ENCODE measurements around the gene ACAP3. TPM values are rescaled to one million over a fixed set of nuclear protein-coding genes. Genes with fewer than 3 reads are reported as not detected.
A peak's percentile ranks its signal among the peaks of the same experiment; 100 is the strongest.

The ACAP3 gene
- total RNA-seq, 2 donors from 2014 or later = 43.2 to 58.6 TPM

DNA sequence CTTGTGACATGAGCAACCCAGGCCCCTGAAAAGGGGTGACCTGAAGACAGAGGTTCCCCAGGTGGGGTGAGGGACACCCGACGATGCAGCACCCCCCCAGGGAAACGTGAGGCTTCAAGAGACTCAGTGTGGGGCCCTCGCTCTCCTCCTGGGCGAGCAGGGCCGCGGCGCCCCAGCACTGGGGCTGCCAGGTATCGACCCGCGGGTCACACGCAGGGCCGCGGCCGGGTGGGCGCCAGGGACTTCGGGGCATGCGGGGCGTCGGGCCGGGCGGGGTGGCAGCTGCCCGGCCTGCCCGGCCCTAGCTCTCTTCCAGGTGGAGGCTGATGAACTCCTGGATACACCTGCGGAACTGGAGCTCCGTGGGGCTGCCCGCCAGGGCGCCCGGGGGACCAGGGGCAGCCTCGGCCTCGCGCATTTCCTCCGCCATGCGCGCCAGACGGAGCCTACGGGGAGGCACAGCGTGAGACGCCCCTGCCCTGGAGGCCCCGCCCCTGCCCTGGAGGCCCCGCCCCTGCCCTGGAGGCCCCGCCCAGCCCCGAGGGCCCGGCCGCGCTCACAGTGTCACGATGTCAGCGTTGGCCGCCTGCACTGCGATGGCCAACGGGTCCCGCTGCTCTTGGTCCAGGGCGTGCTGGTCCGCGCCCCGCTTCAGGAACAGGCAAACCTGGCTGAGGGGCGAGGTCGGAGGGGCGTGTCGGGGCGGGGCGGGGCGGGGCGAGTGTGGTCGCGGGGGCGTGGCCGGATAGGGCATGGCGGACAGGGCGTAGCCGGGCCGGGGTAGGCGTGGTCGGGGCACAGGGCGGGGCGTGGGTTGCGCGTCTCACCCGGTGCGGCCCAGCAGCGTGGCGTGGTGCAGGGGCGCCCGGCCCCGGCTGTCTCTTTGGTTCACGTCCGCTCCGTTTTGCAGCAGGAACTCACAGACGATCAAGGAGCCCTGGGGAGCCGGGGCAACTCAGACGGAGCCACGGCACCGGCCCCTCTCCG is 14.2 kb downstream of the ACAP3 start:
- peaks cover 4% of the 10 kb centered on the region for H3K4me1 ChIP-seq (replicated peaks)
- no peaks in the 10 kb centered on the region for H3K36me3 ChIP-seq
- intact Hi-C loops (cut with DNase I) = no loop called here

DNA sequence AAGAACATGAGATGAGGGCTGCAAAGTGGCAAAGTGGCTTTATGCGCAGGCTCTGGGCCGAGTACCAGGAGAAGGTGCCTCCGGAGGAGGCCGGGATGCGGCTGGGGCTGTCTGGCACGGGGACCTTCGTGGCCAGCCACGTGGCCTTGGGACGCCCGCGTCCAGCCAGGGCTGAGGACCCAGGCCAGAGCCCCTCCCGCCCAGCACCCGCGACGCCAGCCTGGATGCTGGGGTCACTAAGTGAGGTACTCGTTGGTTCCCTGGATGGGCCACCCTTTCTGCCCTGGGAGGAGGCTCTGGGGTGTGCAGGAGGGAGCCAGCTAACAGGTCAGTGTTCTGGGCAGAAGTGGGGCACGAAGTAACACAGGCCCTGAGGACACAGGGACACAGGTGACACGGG is 14.9 kb downstream of the ACAP3 start:
- Histone ChIP-seq H3K36me3 (no peaks in the 10 kb centered on the region), H3K9me3 (no peaks in the 10 kb centered on the region), H3K4me3 (no peak overlapping the region), H3K27ac (no peak overlapping the region), H3K4me1 (replicated peaks) (peaks cover 4% of the 10 kb centered on the region), H3K27me3 (replicated peaks; ENCODE audit: insufficient read depth) (no peaks in the 10 kb centered on the region)
- DNase-seq (ENCODE audit: low spot score) = no peak
- intact Hi-C loops (cut with DNase I) = loop anchor here (1.0 kb wide), 1 partner anchor 171 kb away; no protein-coding TSS in a partner anchor
- TF ChIP-seq, protein P1, sequence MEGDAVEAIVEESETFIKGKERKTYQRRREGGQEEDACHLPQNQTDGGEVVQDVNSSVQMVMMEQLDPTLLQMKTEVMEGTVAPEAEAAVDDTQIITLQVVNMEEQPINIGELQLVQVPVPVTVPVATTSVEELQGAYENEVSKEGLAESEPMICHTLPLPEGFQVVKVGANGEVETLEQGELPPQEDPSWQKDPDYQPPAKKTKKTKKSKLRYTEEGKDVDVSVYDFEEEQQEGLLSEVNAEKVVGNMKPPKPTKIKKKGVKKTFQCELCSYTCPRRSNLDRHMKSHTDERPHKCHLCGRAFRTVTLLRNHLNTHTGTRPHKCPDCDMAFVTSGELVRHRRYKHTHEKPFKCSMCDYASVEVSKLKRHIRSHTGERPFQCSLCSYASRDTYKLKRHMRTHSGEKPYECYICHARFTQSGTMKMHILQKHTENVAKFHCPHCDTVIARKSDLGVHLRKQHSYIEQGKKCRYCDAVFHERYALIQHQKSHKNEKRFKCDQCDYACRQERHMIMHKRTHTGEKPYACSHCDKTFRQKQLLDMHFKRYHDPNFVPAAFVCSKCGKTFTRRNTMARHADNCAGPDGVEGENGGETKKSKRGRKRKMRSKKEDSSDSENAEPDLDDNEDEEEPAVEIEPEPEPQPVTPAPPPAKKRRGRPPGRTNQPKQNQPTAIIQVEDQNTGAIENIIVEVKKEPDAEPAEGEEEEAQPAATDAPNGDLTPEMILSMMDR (IDR thresholded peaks at IDR 0.05) = no peak
- TF ChIP-seq POLR2AphosphoS5 (IDR thresholded peaks at IDR 0.05) (no peak), POLR2A (IDR thresholded peaks at IDR 0.05) (no peak)
- 93% methylated on average over 18 of the region's 18 CpGs for WGBS

More for the DNA sequence above, 14.2 kb downstream of the ACAP3 start:
- no peak for DNase-seq (ENCODE audit: low spot score)
- TF ChIP-seq POLR2A (IDR thresholded peaks at IDR 0.05) (no peak), POLR2AphosphoS5 (IDR thresholded peaks at IDR 0.05) (no peak)
- TF ChIP-seq, protein P1 (IDR thresholded peaks at IDR 0.05) = no peak
- Histone ChIP-seq H3K27me3 (replicated peaks; ENCODE audit: insufficient read depth) (no peaks in the 10 kb centered on the region), H3K4me3 (no peak overlapping the region), H3K9me3 (no peaks in the 10 kb centered on the region), H3K27ac (no peak overlapping the region)
- WGBS = 79% methylated on average over 73 of the region's 94 CpGs

DNA sequence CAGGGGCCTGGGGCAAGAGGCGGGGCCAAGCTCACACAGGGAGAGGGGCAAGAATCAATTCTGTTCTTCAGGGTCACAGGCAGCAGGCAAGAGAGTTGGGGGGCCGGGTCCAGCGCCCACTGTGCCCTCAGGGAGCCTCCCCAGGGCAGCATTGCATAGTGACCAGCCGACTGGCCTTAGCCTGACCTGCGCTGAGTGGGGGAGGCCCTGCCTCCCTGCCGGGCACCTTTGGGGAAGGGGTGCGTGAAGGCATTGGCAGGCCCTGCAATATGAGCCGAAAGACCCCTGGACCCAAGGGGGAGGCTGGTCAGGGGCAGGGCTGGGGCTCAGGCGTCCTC is 15.3 kb downstream of the ACAP3 start:
- no peaks in the 10 kb centered on the region for H3K36me3 ChIP-seq
- intact Hi-C loops (cut with DNase I) = loop anchor here (1.0 kb wide), 1 partner anchor 170 kb away; no protein-coding TSS in a partner anchor
- H3K9me3 ChIP-seq = no peaks in the 10 kb centered on the region
- no peak overlapping the region for H3K27ac ChIP-seq
- WGBS = 90% methylated on average over 9 of the region's 9 CpGs
- DNase-seq (ENCODE audit: low spot score) = no peak
- H3K27me3 ChIP-seq (replicated peaks; ENCODE audit: insufficient read depth) = no peaks in the 10 kb centered on the region
- H3K4me1 ChIP-seq (replicated peaks) = peaks cover 4% of the 10 kb centered on the region
- H3K4me3 ChIP-seq = no peak overlapping the region
- no peak for TF ChIP-seq POLR2A (IDR thresholded peaks at IDR 0.05)
- TF ChIP-seq, protein P1 (IDR thresholded peaks at IDR 0.05) = no peak
- no peak for TF ChIP-seq POLR2AphosphoS5 (IDR thresholded peaks at IDR 0.05)

GRCh38 chr1:1291548-1292441 is 15.9 kb downstream of the ACAP3 start:
- Histone ChIP-seq H3K27ac (no peak overlapping the region), H3K36me3 (no peaks in the 10 kb centered on the region), H3K27me3 (replicated peaks; ENCODE audit: insufficient read depth) (no peaks in the 10 kb centered on the region), H3K9me3 (no peaks in the 10 kb centered on the region), H3K4me1 (replicated peaks) (peaks cover 4% of the 10 kb centered on the region), H3K4me3 (no peak overlapping the region)
- peak; percentile 86 for DNase-seq (ENCODE audit: low spot score)
- 52% methylated on average over 39 of the region's 45 CpGs for WGBS
- intact Hi-C loops (cut with DNase I) = loop anchor here (1.0 kb wide), 1 partner anchor 169 kb away; no protein-coding TSS in a partner anchor
- TF ChIP-seq, protein P1 (IDR thresholded peaks at IDR 0.05) = peak; percentile 58 to 94 (median 78)
- TF ChIP-seq POLR2AphosphoS5 (IDR thresholded peaks at IDR 0.05) (peak; percentile 18), POLR2A (IDR thresholded peaks at IDR 0.05) (no peak)

All from prostate gland (tissue), 2 donors.